Natural killer cell treated with Interleukin-12 subunit alpha and Interleukin-12 subunit beta and Interleukin-15 and Interleukin-18, amount 100 ng/mL, for 72 hours (primary cell): ENCODE measurements around the gene CD58. TPM values are rescaled to one million over a fixed set of nuclear protein-coding genes. Genes with fewer than 3 reads are reported as not detected.

Experiments used
- ATAC-seq, 2 donors: fragments of 150-1000 bp; cut with Tn5 transposase in 1 of 2; sonication (Bioruptor Pico), chemical (Tn5 transposase) in 1 of 2; 2 replicates each; pipeline ENCODE4 v1.10.0; 2021
- DNase-seq: peaks from one replicate; pipeline ENCODE4 v3.0.0; 2022; ENCODE audit warnings: low spot score
- H3K27ac Mint-ChIP-seq, 2 donors: 1 replicate in 1 of 2; 2 replicates in 1 of 2; pipeline ENCODE4 v1.8.0; 2022; ENCODE audit warnings: mixed read lengths in 2 of 2, mild to moderate bottlenecking in 1 of 2, moderate library complexity in 1 of 2
- H3K27me3 Mint-ChIP-seq, 2 donors: 1 replicate in 1 of 2; 2 replicates in 1 of 2; pipeline ENCODE4 v1.8.0; 2022; ENCODE audit warnings: mixed read lengths in 2 of 2
- H3K36me3 Mint-ChIP-seq: one replicate; pipeline ENCODE4 v1.8.0; 2022; ENCODE audit warnings: mixed read lengths
- H3K4me1 Mint-ChIP-seq, 2 donors: 1 replicate in 1 of 2; 2 replicates in 1 of 2; pipeline ENCODE4 v1.8.0; 2022; ENCODE audit warnings: low read depth in 2 of 2, mixed read lengths in 2 of 2, mild to moderate bottlenecking in 1 of 2
- H3K4me3 Mint-ChIP-seq: one replicate; pipeline ENCODE4 v1.8.0; 2022; ENCODE audit warnings: mixed read lengths
- H3K9me3 Mint-ChIP-seq: 2 replicates; pipeline ENCODE4 v1.8.0; 2022; ENCODE audit warnings: mixed read lengths
- total RNA-seq, 2 donors: library from RNA; stranded (reverse); gene quantifications; one replicate each; pipeline ENCODE4 v1.2.3, GENCODE V29; 2022

Gene CD58
- total RNA-seq, 2 donors from 2014 or later: 40.1 to 52.7 TPM

- ATAC-seq (no peak), DNase-seq (no peak)
- peak overlapping the region; percentile 97 to 99 for H3K27ac Mint-ChIP-seq
- peaks cover 74 to 79% of the 10 kb centered on the region in 2 donors for H3K4me1 Mint-ChIP-seq
- no peaks in the 10 kb centered on the region for H3K36me3 Mint-ChIP-seq
- no peaks in the 10 kb centered on the region for H3K9me3 Mint-ChIP-seq
- H3K4me3 Mint-ChIP-seq: peak overlapping the region; percentile 88
- H3K27me3 Mint-ChIP-seq: no peaks in the 10 kb centered on the region
Measured at GRCh38 chr1:116501125-116501869, 69.5 kb downstream of the CD58 start.

GRCh38 chr1:116498789-116499628 lies 71.8 kb downstream of the CD58 start:
- H3K4me1 Mint-ChIP-seq: peaks cover 57 to 58% of the 10 kb centered on the region in 2 donors
- no peaks in the 10 kb centered on the region for H3K36me3 Mint-ChIP-seq
- no peak overlapping the region for H3K4me3 Mint-ChIP-seq
- no peaks in the 10 kb centered on the region for H3K9me3 Mint-ChIP-seq
- H3K27ac Mint-ChIP-seq: peak overlapping the region; percentile 48 to 83
- ATAC-seq (peak; percentile 61 to 63), DNase-seq (no peak)
- no peaks in the 10 kb centered on the region for H3K27me3 Mint-ChIP-seq

- H3K4me3 Mint-ChIP-seq: no peak overlapping the region
- ATAC-seq: no peak
- no peaks in the 10 kb centered on the region for H3K27me3 Mint-ChIP-seq
- H3K36me3 Mint-ChIP-seq: no peaks in the 10 kb centered on the region
- no peaks in the 10 kb centered on the region for H3K9me3 Mint-ChIP-seq
- peaks cover 43 to 45% of the 10 kb centered on the region in 2 donors for H3K4me1 Mint-ChIP-seq
- H3K27ac Mint-ChIP-seq: peak overlapping the region; percentile 43 to 83
- no peak for DNase-seq
Measured at GRCh38 chr1:116497656-116498055, 73.2 kb downstream of the CD58 start.

DNA sequence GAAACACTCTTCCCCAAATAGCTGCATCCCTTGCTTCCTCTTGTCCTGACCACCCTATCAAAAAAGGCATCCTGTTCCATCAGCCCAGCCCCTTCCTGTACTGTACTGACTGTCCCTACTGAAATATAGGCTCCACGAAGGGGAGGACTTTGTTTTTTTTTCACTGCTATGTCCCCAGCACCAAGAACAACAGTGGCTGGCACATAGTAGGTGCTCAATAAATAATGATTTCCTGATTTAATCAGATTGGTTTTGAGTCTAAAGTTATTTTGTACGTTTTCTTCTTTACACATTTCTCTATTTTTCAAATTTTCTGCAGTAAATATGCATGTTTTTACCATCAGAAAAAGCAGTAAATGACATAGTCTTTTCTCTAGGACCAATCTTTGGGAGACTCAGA lies 73.9 kb downstream of the CD58 start:
- ATAC-seq: no peak
- Mint-ChIP-seq H3K27ac (peak overlapping the region; percentile 71 to 83), H3K4me1 (peaks cover 35 to 45% of the 10 kb centered on the region in 2 donors), H3K27me3 (no peaks in the 10 kb centered on the region), H3K36me3 (no peaks in the 10 kb centered on the region), H3K4me3 (peak overlapping the region; percentile 72), H3K9me3 (no peaks in the 10 kb centered on the region)
- no peak for DNase-seq

GRCh38 chr1:116496380-116496779 lies 74.4 kb downstream of the CD58 start:
- Mint-ChIP-seq H3K27me3 (no peaks in the 10 kb centered on the region), H3K4me1 (peaks cover 30 to 40% of the 10 kb centered on the region in 2 donors), H3K4me3 (peak overlapping the region; percentile 72), H3K36me3 (no peaks in the 10 kb centered on the region), H3K27ac (peak overlapping the region; percentile 71 to 83), H3K9me3 (no peaks in the 10 kb centered on the region)
- ATAC-seq (peak in 1 of 2 donors; percentile 50), DNase-seq (no peak)

DNA sequence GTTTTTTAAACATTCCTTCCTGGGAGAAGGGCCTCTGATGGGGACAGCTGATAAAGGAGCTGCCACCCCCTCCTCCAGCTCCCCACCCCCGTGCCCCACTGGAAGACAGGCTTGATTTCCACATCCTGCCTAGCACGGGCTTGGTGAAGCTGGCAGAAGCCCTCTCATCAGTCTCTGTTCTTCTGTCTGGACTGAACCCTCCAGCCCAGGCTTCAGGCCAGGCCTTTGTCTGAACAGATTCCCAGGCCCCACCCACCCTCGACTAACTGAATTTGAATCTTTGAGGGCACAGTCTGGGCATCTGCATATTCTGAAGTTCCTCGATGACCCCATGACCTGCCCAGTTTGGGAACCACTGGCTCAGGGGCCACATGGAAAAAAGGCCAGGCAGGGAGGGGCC lies 75.3 kb downstream of the CD58 start:
- Mint-ChIP-seq H3K27me3 (no peaks in the 10 kb centered on the region), H3K9me3 (no peaks in the 10 kb centered on the region), H3K4me3 (no peak overlapping the region), H3K36me3 (no peaks in the 10 kb centered on the region), H3K4me1 (peaks cover 23 to 37% of the 10 kb centered on the region in 2 donors), H3K27ac (peak overlapping the region in 1 of 2 donors; percentile 83)
- ATAC-seq (no peak), DNase-seq (no peak)

- ATAC-seq (no peak), DNase-seq (no peak)
- peak overlapping the region in 1 of 2 donors; percentile 53 for H3K27ac Mint-ChIP-seq
- H3K4me3 Mint-ChIP-seq: no peak overlapping the region
- H3K36me3 Mint-ChIP-seq: no peaks in the 10 kb centered on the region
- H3K4me1 Mint-ChIP-seq: peaks cover 20 to 32% of the 10 kb centered on the region in 2 donors
- no peaks in the 10 kb centered on the region for H3K9me3 Mint-ChIP-seq
- H3K27me3 Mint-ChIP-seq: no peaks in the 10 kb centered on the region
Measured at GRCh38 chr1:116494745-116495144, 76.1 kb downstream of the CD58 start.

- H3K9me3 Mint-ChIP-seq: no peaks in the 10 kb centered on the region
- H3K4me3 Mint-ChIP-seq: no peak overlapping the region
- DNase-seq (no peak), ATAC-seq (no peak)
- no peaks in the 10 kb centered on the region for H3K27me3 Mint-ChIP-seq
- H3K27ac Mint-ChIP-seq: peak overlapping the region in 1 of 2 donors; percentile 4
- H3K4me1 Mint-ChIP-seq: peaks cover 20 to 34% of the 10 kb centered on the region in 2 donors
- H3K36me3 Mint-ChIP-seq: no peaks in the 10 kb centered on the region
Measured at GRCh38 chr1:116494353-116494692, 76.5 kb downstream of the CD58 start.

- no peak for ATAC-seq
- Mint-ChIP-seq H3K9me3 (no peaks in the 10 kb centered on the region), H3K27ac (peak overlapping the region in 1 of 2 donors; percentile 4), H3K27me3 (no peaks in the 10 kb centered on the region), H3K36me3 (no peaks in the 10 kb centered on the region), H3K4me1 (peaks cover 21 to 33% of the 10 kb centered on the region in 2 donors), H3K4me3 (no peak overlapping the region)
- no peak for DNase-seq
Measured at GRCh38 chr1:116493484-116494352, 77.1 kb downstream of the CD58 start.

- peak overlapping the region; percentile 24 to 74 for H3K27ac Mint-ChIP-seq
- H3K36me3 Mint-ChIP-seq: no peaks in the 10 kb centered on the region
- no peaks in the 10 kb centered on the region for H3K27me3 Mint-ChIP-seq
- peaks cover 20 to 31% of the 10 kb centered on the region in 2 donors for H3K4me1 Mint-ChIP-seq
- H3K4me3 Mint-ChIP-seq: no peak overlapping the region
- H3K9me3 Mint-ChIP-seq: no peaks in the 10 kb centered on the region
- no peak for DNase-seq
- no peak for ATAC-seq
Measured at GRCh38 chr1:116493036-116493435, 77.8 kb downstream of the CD58 start.

GRCh38 chr1:116492358-116492811 lies 78.4 kb downstream of the CD58 start:
- H3K9me3 Mint-ChIP-seq: no peaks in the 10 kb centered on the region
- no peak overlapping the region for H3K4me3 Mint-ChIP-seq
- no peaks in the 10 kb centered on the region for H3K36me3 Mint-ChIP-seq
- no peak for ATAC-seq
- peak overlapping the region; percentile 24 to 74 for H3K27ac Mint-ChIP-seq
- no peaks in the 10 kb centered on the region for H3K27me3 Mint-ChIP-seq
- H3K4me1 Mint-ChIP-seq: peaks cover 20 to 31% of the 10 kb centered on the region in 2 donors
- DNase-seq: no peak

- peaks cover 17 to 26% of the 10 kb centered on the region in 2 donors for H3K4me1 Mint-ChIP-seq
- no peaks in the 10 kb centered on the region for H3K9me3 Mint-ChIP-seq
- no peaks in the 10 kb centered on the region for H3K36me3 Mint-ChIP-seq
- ATAC-seq (no peak), DNase-seq (no peak)
- H3K27ac Mint-ChIP-seq: peak overlapping the region; percentile 24 to 74
- H3K27me3 Mint-ChIP-seq: no peaks in the 10 kb centered on the region
- no peak overlapping the region for H3K4me3 Mint-ChIP-seq
Measured at GRCh38 chr1:116491700-116492357, 79.0 kb downstream of the CD58 start.

DNA sequence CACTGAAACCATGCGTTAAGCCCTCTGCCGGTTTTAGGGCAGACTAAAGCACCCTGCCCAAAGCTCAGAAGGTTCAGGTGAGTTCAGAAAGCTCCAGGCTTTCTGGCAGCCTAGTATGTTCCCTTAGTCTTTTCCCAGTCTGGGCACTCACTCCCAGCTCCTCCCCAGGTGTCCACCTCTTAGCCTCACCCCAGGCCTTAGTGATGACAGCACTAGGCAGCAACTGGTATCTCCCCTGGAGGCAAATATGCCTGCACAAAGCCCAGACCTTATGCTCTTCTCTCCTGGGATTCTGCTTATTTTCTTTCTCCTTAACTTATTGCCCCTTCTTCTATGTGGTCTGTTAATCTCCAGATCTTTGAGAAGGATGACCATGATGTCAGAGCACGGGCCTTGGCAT lies 80.2 kb downstream of the CD58 start:
- H3K4me1 Mint-ChIP-seq: peaks cover 11 to 21% of the 10 kb centered on the region in 2 donors
- H3K27ac Mint-ChIP-seq: no peak overlapping the region
- H3K27me3 Mint-ChIP-seq: no peaks in the 10 kb centered on the region

More for the DNA sequence above, 80.2 kb downstream of the CD58 start:
- Mint-ChIP-seq H3K36me3 (no peaks in the 10 kb centered on the region), H3K9me3 (no peaks in the 10 kb centered on the region), H3K4me3 (no peak overlapping the region)
- DNase-seq: no peak
- ATAC-seq: no peak
